ENCODE results near the gene CDON.

The CDON gene

GRCh38 chr11:125956391-125957134 is 106.1 kb downstream of the CDON start:
- H3K27me3 ChIP-seq (ENCODE audit: control insufficient read depth, low read length), result peaks cover 3% of the 10 kb centered on the region; the same call in 1 of the 2 replicates
- no peaks in the 10 kb centered on the region for H3K79me2 ChIP-seq (ENCODE audit: control insufficient read depth, low read length)
- H3K4me1 ChIP-seq (ENCODE audit: control insufficient read depth, low read length), result no peaks in the 10 kb centered on the region
- no peaks in the 10 kb centered on the region for H3K9me2 ChIP-seq (replicated peaks; ENCODE audit: control insufficient read depth, low read length)
- no peaks in the 10 kb centered on the region for H3K36me3 ChIP-seq (ENCODE audit: control insufficient read depth, low read length)
- H3K4me2 ChIP-seq (ENCODE audit: low read length), result no peak overlapping the region
- H4K20me1 ChIP-seq (ENCODE audit: control insufficient read depth, insufficient read depth, low read depth, low read length), result no peaks in the 10 kb centered on the region
- H3F3A ChIP-seq (ENCODE audit: control insufficient read depth, insufficient read depth), result no peaks in the 10 kb centered on the region
- no peaks in the 10 kb centered on the region for H3K9me3 ChIP-seq (ENCODE audit: control insufficient read depth, insufficient read depth, low read length)
- no peak overlapping the region for H3K4me3 ChIP-seq (ENCODE audit: low read length)
- TF ChIP-seq EZH2phosphoT487 (IDR thresholded peaks at IDR 0.05; ENCODE audit: borderline replicate concordance, low read length) (no peak), CTCF (IDR thresholded peaks at IDR 0.05; ENCODE audit: low read depth, low read length, poor library complexity, severe bottlenecking) (no peak)
- no peak overlapping the region for H3K27ac ChIP-seq (ENCODE audit: low read depth, low read length)

GRCh38 chr11:125955856-125956255 is 106.8 kb downstream of the CDON start:
- Histone ChIP-seq H3K36me3 (ENCODE audit: control insufficient read depth, low read length) (no peaks in the 10 kb centered on the region), H3K4me1 (ENCODE audit: control insufficient read depth, low read length) (no peaks in the 10 kb centered on the region), H3K4me2 (ENCODE audit: low read length) (no peak overlapping the region), H3K9me2 (replicated peaks; ENCODE audit: control insufficient read depth, low read length) (no peaks in the 10 kb centered on the region), H3K79me2 (ENCODE audit: control insufficient read depth, low read length) (no peaks in the 10 kb centered on the region), H3K9me3 (ENCODE audit: control insufficient read depth, insufficient read depth, low read length) (no peaks in the 10 kb centered on the region), H3K27ac (ENCODE audit: low read depth, low read length) (no peak overlapping the region), H3K4me3 (ENCODE audit: low read length) (no peak overlapping the region), H3K27me3 (ENCODE audit: control insufficient read depth, low read length) (peaks cover 3% of the 10 kb centered on the region; the same call in 1 of the 2 replicates), H3F3A (ENCODE audit: control insufficient read depth, insufficient read depth) (no peaks in the 10 kb centered on the region), H4K20me1 (ENCODE audit: control insufficient read depth, insufficient read depth, low read depth, low read length) (no peaks in the 10 kb centered on the region)
- TF ChIP-seq CTCF (IDR thresholded peaks at IDR 0.05; ENCODE audit: low read depth, low read length, poor library complexity, severe bottlenecking), result no peak
- no peak for TF ChIP-seq EZH2phosphoT487 (IDR thresholded peaks at IDR 0.05; ENCODE audit: borderline replicate concordance, low read length)

- Histone ChIP-seq H3K4me3 (ENCODE audit: low read length) (no peak overlapping the region), H3K79me2 (ENCODE audit: control insufficient read depth, low read length) (no peaks in the 10 kb centered on the region)
These were observed 107.6 kb downstream of the CDON start for GRCh38 chr11:125954945-125955640.

More at GRCh38 chr11:125954945-125955640, 107.6 kb downstream of the CDON start:
- no peaks in the 10 kb centered on the region for H3K9me3 ChIP-seq (ENCODE audit: control insufficient read depth, insufficient read depth, low read length)
- H3K4me1 ChIP-seq (ENCODE audit: control insufficient read depth, low read length), result no peaks in the 10 kb centered on the region
- no peaks in the 10 kb centered on the region for H3F3A ChIP-seq (ENCODE audit: control insufficient read depth, insufficient read depth)
- no peaks in the 10 kb centered on the region for H4K20me1 ChIP-seq (ENCODE audit: control insufficient read depth, insufficient read depth, low read depth, low read length)
- H3K9me2 ChIP-seq (replicated peaks; ENCODE audit: control insufficient read depth, low read length), result no peaks in the 10 kb centered on the region
- TF ChIP-seq EZH2phosphoT487 (IDR thresholded peaks at IDR 0.05; ENCODE audit: borderline replicate concordance, low read length) (no peak), CTCF (IDR thresholded peaks at IDR 0.05; ENCODE audit: low read depth, low read length, poor library complexity, severe bottlenecking) (no peak)
- no peak overlapping the region for H3K4me2 ChIP-seq (ENCODE audit: low read length)
- H3K27ac ChIP-seq (ENCODE audit: low read depth, low read length), result no peak overlapping the region
- peaks cover 3% of the 10 kb centered on the region; the same call in 1 of the 2 replicates for H3K27me3 ChIP-seq (ENCODE audit: control insufficient read depth, low read length)
- no peaks in the 10 kb centered on the region for H3K36me3 ChIP-seq (ENCODE audit: control insufficient read depth, low read length)

Data from DOHH2 (cell line).